Measurements from ENCODE around the gene LTK.

DNA sequence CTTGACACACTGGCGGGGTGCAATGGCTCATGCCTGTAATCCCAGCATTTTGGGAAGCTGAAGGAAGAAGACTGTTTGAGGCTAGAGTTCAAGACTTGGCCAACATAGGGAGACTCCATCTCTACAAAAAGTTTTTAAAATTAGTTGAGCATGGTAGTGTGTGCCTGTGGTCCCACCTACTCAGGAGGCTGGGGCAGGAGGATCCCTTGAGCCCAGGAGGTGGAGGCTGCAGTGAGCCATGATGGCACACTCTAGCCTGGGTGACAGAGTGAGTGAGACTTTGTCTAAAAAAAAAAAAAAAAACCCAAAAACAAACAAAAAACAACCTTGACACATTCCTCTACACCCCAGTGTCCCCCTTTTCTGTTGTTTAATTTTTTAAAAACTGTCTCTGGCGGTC lies 24.0 kb downstream of the LTK start:
- no peak for TF ChIP-seq SIN3A (IDR thresholded peaks at IDR 0.05; ENCODE audit: borderline replicate concordance, insufficient read depth, low read length)
- no peak for TF ChIP-seq POLR2AphosphoS5 (IDR thresholded peaks at IDR 0.05; ENCODE audit: low read depth, low read length)
- TF ChIP-seq TAF1 (IDR thresholded peaks at IDR 0.05; ENCODE audit: borderline replicate concordance, insufficient read depth, low read length) = no peak
- TF ChIP-seq FOXP2 (optimal IDR thresholded peaks at IDR 0.05; ENCODE audit: borderline replicate concordance, extremely low read depth, extremely low read length, insufficient read depth) = no peak
- TF ChIP-seq, protein P1, sequence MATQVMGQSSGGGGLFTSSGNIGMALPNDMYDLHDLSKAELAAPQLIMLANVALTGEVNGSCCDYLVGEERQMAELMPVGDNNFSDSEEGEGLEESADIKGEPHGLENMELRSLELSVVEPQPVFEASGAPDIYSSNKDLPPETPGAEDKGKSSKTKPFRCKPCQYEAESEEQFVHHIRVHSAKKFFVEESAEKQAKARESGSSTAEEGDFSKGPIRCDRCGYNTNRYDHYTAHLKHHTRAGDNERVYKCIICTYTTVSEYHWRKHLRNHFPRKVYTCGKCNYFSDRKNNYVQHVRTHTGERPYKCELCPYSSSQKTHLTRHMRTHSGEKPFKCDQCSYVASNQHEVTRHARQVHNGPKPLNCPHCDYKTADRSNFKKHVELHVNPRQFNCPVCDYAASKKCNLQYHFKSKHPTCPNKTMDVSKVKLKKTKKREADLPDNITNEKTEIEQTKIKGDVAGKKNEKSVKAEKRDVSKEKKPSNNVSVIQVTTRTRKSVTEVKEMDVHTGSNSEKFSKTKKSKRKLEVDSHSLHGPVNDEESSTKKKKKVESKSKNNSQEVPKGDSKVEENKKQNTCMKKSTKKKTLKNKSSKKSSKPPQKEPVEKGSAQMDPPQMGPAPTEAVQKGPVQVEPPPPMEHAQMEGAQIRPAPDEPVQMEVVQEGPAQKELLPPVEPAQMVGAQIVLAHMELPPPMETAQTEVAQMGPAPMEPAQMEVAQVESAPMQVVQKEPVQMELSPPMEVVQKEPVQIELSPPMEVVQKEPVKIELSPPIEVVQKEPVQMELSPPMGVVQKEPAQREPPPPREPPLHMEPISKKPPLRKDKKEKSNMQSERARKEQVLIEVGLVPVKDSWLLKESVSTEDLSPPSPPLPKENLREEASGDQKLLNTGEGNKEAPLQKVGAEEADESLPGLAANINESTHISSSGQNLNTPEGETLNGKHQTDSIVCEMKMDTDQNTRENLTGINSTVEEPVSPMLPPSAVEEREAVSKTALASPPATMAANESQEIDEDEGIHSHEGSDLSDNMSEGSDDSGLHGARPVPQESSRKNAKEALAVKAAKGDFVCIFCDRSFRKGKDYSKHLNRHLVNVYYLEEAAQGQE (IDR thresholded peaks at IDR 0.05; ENCODE audit: insufficient read depth in 1 of 2, low read depth in 2 of 2, low read length in 2 of 2) = no peak
